Upper lobe of right lung (tissue), 1 donor: Measurements from ENCODE around the gene MYOCD. TPM values are rescaled to one million over a fixed set of nuclear protein-coding genes. Genes with fewer than 3 reads are reported as not detected.

ENCODE experiments used
- ATAC-seq: fragments of 200-7000 bp; cut with Tn5 transposase; one replicate; pipeline ENCODE4 v1.9.1; 2020; ENCODE audit warnings: mild to moderate bottlenecking, moderate library complexity
- DNase-seq: peaks from one replicate; pipeline ENCODE4 v3.0.0-alpha.2; 2020
- H3K27ac ChIP-seq: fragments of 200-600 bp; one replicate; pipeline ENCODE4 v1.8.0; 2022
- H3K27me3 ChIP-seq: fragments of 200-600 bp; one replicate; pipeline ENCODE4 v1.8.0; 2022; ENCODE audit warnings: mild to moderate bottlenecking
- H3K36me3 ChIP-seq: fragments of 200-600 bp; one replicate; pipeline ENCODE4 v1.8.0; 2022
- H3K4me1 ChIP-seq: fragments of 200-600 bp; one replicate; pipeline ENCODE4 v1.8.0; 2022
- H3K4me3 ChIP-seq: fragments of 200-600 bp; one replicate; pipeline ENCODE4 v1.8.0; 2022; ENCODE audit warnings: mild to moderate bottlenecking
- H3K9me3 ChIP-seq: fragments of 200-600 bp; one replicate; pipeline ENCODE4 v1.8.0; 2022
- CTCF ChIP-seq: fragments of 200-600 bp; IDR thresholded peaks from one replicate; pipeline ENCODE4 v1.8.0; 2022; ENCODE audit warnings: antibody characterized with exemption
- intact Hi-C: fragments of 100-400 bp; cut with DNase I; formaldehyde crosslinking; loops from one replicate; pipeline ENCODE4 v1.11.0; 2022
- total RNA-seq: library from RNA; stranded (reverse); fragmentation: NEBNext Ultra II Directional; extraction: Animal tissue kit (Norgen Biotek cat#: 25700); gene quantifications from one replicate; pipeline ENCODE4 v1.2.1, GENCODE V29; 2021
- donor health status: DM: no; HTN: yes; CAD: no; lungs with severe emphysema.

MYOCD gene
- total RNA-seq, 1 donor from 2014 or later: 4.1 TPM

GRCh38 chr17:12644623-12645022 is 21.1 kb upstream of the MYOCD start:
- Histone ChIP-seq H3K36me3 (no peaks in the 10 kb centered on the region), H3K9me3 (no peaks in the 10 kb centered on the region), H3K27me3 (no peaks in the 10 kb centered on the region), H3K27ac (no peak overlapping the region), H3K4me3 (no peak overlapping the region), H3K4me1 (no peaks in the 10 kb centered on the region)
- ATAC-seq: no peak
- DNase-seq: no peak
- TF ChIP-seq CTCF: no peak
- intact Hi-C loops: no loop called here

GRCh38 chr17:12646761-12647422 is 18.8 kb upstream of the MYOCD start:
- ATAC-seq: no peak
- no peaks in the 10 kb centered on the region for H3K9me3 ChIP-seq
- H3K27me3 ChIP-seq: no peaks in the 10 kb centered on the region
- no peak overlapping the region for H3K27ac ChIP-seq
- no peak for DNase-seq
- intact Hi-C loops: no loop called here
- no peaks in the 10 kb centered on the region for H3K4me1 ChIP-seq
- H3K4me3 ChIP-seq: no peak overlapping the region
- no peak for TF ChIP-seq CTCF
- H3K36me3 ChIP-seq: no peaks in the 10 kb centered on the region

GRCh38 chr17:12648498-12648897 is 17.2 kb upstream of the MYOCD start:
- ATAC-seq: no peak
- DNase-seq: no peak
- Histone ChIP-seq H3K4me1 (no peaks in the 10 kb centered on the region), H3K9me3 (no peaks in the 10 kb centered on the region), H3K4me3 (no peak overlapping the region), H3K27me3 (no peaks in the 10 kb centered on the region), H3K27ac (no peak overlapping the region), H3K36me3 (no peaks in the 10 kb centered on the region)
- intact Hi-C loops: no loop called here
- TF ChIP-seq CTCF: no peak

GRCh38 chr17:12655936-12656335 is 9.8 kb upstream of the MYOCD start:
- no peaks in the 10 kb centered on the region for H3K9me3 ChIP-seq
- H3K4me3 ChIP-seq: no peak overlapping the region
- intact Hi-C loops: no loop called here
- TF ChIP-seq CTCF: no peak
- no peaks in the 10 kb centered on the region for H3K4me1 ChIP-seq
- H3K27ac ChIP-seq: no peak overlapping the region
- DNase-seq: no peak
- no peaks in the 10 kb centered on the region for H3K27me3 ChIP-seq
- no peaks in the 10 kb centered on the region for H3K36me3 ChIP-seq
- ATAC-seq: no peak

GRCh38 chr17:12656354-12656753 is 9.3 kb upstream of the MYOCD start:
- intact Hi-C loops: no loop called here
- Histone ChIP-seq H3K27ac (no peak overlapping the region), H3K36me3 (no peaks in the 10 kb centered on the region), H3K9me3 (no peaks in the 10 kb centered on the region), H3K4me1 (no peaks in the 10 kb centered on the region), H3K27me3 (no peaks in the 10 kb centered on the region), H3K4me3 (no peak overlapping the region)
- DNase-seq (no peak), ATAC-seq (no peak)
- no peak for TF ChIP-seq CTCF

GRCh38 chr17:12659500-12659899 is 6.2 kb upstream of the MYOCD start:
- no peak for TF ChIP-seq CTCF
- Histone ChIP-seq H3K36me3 (no peaks in the 10 kb centered on the region), H3K9me3 (no peaks in the 10 kb centered on the region), H3K27ac (no peak overlapping the region), H3K4me1 (no peaks in the 10 kb centered on the region), H3K4me3 (no peak overlapping the region), H3K27me3 (peaks cover 24% of the 10 kb centered on the region)
- no peak for ATAC-seq
- intact Hi-C loops: no loop called here
- DNase-seq: no peak
